ENCODE measurements around the gene HSDL1.
"Not testable (repeated sequence)": the region's sequence is repeated elsewhere in the genome, so short reads cannot be mapped to it uniquely, and the experiment has no call there.

HSDL1 gene

DNA sequence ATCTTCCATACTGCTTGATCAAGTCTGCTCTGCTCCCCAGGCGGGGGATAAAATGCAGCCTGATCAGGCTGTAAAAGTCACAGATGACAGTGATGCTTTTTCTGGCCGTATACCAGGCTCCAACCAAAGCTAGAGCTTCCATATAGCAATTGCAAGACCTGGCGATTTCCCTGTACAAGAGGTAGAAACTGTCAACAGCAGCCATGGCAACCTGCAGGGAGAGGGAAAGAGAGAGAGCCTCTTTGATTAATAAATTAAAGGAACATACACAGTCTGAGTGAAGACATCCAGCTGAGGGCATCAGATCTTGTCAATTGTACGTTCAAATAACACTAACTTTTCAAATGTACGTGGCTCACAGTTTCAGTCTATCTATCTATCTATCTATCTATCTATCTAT, 13.9 kb downstream of the HSDL1 start:
- DNase-seq (ENCODE audit: insufficient read length, low spot score) (no peak), FAIRE-seq (no peak)

DNA sequence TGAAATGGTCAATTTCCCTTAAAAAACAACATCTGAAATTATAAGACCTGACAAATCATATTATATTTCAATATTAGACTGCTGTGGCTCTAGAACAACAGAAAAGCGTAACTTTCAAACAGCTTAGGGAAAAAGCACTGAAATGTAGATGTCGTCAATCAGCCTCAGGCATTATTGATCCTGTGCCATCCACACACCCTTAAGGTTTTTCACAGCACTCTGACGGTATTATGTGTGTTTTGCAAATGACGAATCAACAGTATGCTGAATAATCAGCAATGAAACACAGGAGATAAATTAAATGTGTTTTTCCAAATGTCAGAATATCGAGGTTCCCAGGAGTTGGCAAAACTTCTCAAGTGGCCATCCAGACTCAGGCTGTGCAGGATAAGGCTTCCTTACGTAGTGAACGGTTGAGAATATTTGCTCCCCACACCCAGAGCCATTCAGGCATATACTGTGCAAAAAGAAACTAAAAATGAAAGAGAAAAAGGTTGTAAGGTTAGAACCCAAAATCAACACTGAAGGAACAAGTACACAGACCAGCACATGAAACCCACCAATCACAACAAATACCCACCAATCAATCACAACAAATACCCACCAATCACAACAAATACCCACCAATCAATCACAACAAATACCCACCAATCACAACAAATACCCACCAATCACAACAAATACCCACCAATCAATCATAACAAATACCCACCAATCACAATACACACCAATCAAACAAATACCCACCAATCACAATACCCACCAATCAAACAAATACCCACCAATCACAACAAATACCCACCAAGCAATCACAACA, 20.5 kb downstream of the HSDL1 start:
- FAIRE-seq (no peak), DNase-seq (ENCODE audit: insufficient read length, low spot score) (no peak)
- no peak for TF ChIP-seq CTCF (IDR thresholded peaks at IDR 0.05; ENCODE audit: insufficient read depth, missing control alignments)

More for the DNA sequence above, 13.9 kb downstream of the HSDL1 start:
- TF ChIP-seq CTCF (IDR thresholded peaks at IDR 0.05; ENCODE audit: insufficient read depth, missing control alignments) = no peak

DNA sequence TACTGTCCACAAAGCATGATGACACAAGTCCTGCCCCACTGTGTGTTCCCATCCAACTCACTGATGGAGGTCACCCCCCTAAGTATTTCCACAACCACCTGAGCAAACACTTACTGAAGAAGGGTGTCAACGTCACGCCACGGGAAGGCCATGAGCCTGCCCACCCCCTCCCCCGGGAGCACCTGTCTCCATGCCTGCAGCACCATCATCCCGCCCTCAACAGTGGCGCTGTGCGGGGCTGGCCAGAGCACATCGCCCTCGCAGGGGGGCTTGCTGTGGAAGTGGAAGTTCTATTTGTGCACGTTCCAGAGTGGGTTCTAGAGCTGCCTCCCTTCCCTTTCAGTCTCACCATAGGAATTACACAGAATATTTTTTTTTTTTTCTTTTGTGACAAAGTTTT, 24.0 kb downstream of the HSDL1 start:
- no peak for TF ChIP-seq CTCF (IDR thresholded peaks at IDR 0.05; ENCODE audit: insufficient read depth, missing control alignments)
- no peak for DNase-seq (ENCODE audit: insufficient read length, low spot score)
- FAIRE-seq = no peak

- no peak for TF ChIP-seq CTCF (IDR thresholded peaks at IDR 0.05; ENCODE audit: insufficient read depth, missing control alignments)
- no peak for DNase-seq (ENCODE audit: insufficient read length, low spot score)
- no peak for FAIRE-seq
Observed at GRCh38 chr16:84120023-84120422, 25.0 kb downstream of the HSDL1 start.

DNA sequence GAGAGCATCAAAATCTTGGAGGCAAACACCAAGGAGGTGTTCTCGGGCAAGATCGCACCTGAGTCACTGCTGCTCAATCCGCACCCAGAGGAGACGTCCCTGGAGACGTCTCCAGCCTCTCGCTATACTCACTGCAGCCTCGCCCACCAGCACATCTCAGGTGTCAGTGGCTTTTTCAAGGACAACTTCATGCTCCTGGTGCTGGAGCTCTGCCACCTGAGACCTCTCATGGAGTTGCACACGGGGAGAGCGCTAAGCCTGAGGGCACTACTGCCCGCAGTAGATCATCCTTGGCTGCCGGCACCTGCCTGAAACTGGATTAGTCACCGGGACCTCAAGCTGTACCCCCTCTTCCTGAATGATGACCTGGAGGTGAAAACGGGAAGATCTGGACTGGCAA, 25.6 kb downstream of the HSDL1 start:
- no peak for FAIRE-seq

GRCh38 chr16:84118315-84118714, 26.7 kb downstream of the HSDL1 start:
- FAIRE-seq; DNase-seq (ENCODE audit: insufficient read length, low spot score): not testable (repeated sequence)

More for the DNA sequence above, 25.6 kb downstream of the HSDL1 start:
- no peak for TF ChIP-seq CTCF (IDR thresholded peaks at IDR 0.05; ENCODE audit: insufficient read depth, missing control alignments)
- DNase-seq (ENCODE audit: insufficient read length, low spot score) = no peak

DNA sequence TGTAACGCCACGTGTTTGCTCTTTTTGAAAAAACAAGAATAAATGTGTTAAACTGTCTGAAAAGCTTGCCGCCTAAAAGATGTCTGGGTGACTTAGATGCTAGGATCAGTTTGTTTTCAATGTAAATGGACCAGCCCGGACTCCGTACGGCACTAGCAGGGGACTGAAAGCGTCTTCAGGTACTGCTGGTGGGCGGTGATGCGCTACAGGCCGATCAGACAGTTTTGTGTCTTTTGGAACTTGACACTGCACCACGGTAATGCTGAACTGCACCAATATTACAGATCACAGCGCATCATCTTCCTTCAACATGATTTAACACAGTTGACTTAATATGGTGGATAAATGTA, 27.5 kb downstream of the HSDL1 start:
- FAIRE-seq (no peak), DNase-seq (ENCODE audit: insufficient read length, low spot score) (no peak)
- TF ChIP-seq CTCF (IDR thresholded peaks at IDR 0.05; ENCODE audit: insufficient read depth, missing control alignments) = no peak

Measured in D721Med (cell line).